K562 (cell line): Measurements from ENCODE around the gene HES5. TPM values are rescaled to one million over a fixed set of nuclear protein-coding genes. Genes with fewer than 3 reads are reported as not detected.

Experiments
- ATAC-seq: fragments of 200-7000 bp; cut with Tn5 transposase; 3 replicates; pipeline ENCODE4 v1.9.1; 2020; ENCODE audit warnings: moderate library complexity
- BruUV-seq: library from RNA; stranded (reverse); fragments of 400-500 nt; replicated peaks from 2 replicates; lab custom pipeline; 2021; lab: Mats Ljungman, UMichigan
- CTCF ChIA-PET: fragments of 300-600 bp; formaldehyde crosslinking; extraction: SDS; loops from one replicate; lab custom pipeline; 2021; ENCODE audit warnings: low intra/inter-chr PET ratio; lab: Yijun Ruan, JAX
- POLR2A ChIA-PET: fragments of 300-600, 350-650 bp; sonication (Branson Sonifier 250); formaldehyde crosslinking; extraction: SDS; loops from one replicate; lab custom pipeline; 2021; ENCODE audit warnings: antibody characterized with exemption, inconsistent platforms; lab: Yijun Ruan, JAX
- DNase-seq, 4 experiments: peaks; one replicate each; pipeline versions ENCODE4 v3.0.0 to v3.0.0-alpha.2; 2011 to 2018; ENCODE audit warnings: low spot score in 3 of 4, mixed read lengths in 3 of 4; ENCODE audit errors: extremely low read depth in 1 of 4
- FAIRE-seq: peaks from 2 replicates; lab custom pipeline; 2011; peaks lifted over from hg19 to GRCh38; lab: Jason Lieb, UNC
- H2AFZ ChIP-seq: 2 replicates; pipeline ENCODE4 v1.6.0; 2011; ENCODE audit warnings: low read depth, low read length, control low read depth, inconsistent platforms
- H3K27ac ChIP-seq: fragments of 200-600 bp; 3 replicates; pipeline ENCODE4 v1.8.0; 2011; ENCODE audit warnings: low read depth, mild to moderate bottlenecking, control low read depth, inconsistent platforms, low read length, moderate library complexity, mixed read lengths; ENCODE audit errors: extremely low read depth
- H3K27me3 ChIP-seq, 2 experiments: fragments of 300-600 bp in 1 of 2; 2 replicates in 1 of 2; 3 replicates in 1 of 2; pipeline versions ENCODE4 v1.6.0 to v1.8.0; 2011; ENCODE audit warnings: inconsistent platforms in 2 of 2, low read length in 2 of 2, mild to moderate bottlenecking in 1 of 2, mixed read lengths in 1 of 2, moderate library complexity in 1 of 2; ENCODE audit not compliant: control insufficient read depth in 2 of 2, insufficient read depth in 2 of 2
- H3K36me3 ChIP-seq: fragments of 300-600 bp; 3 replicates; pipeline ENCODE4 v1.8.0; 2011; ENCODE audit warnings: mild to moderate bottlenecking, low read length, inconsistent platforms; ENCODE audit not compliant: control insufficient read depth, insufficient read depth
- H3K4me1 ChIP-seq, 2 experiments: fragments of 200-600 bp in 1 of 2; replicated peaks in 1 of 2; 2 replicates in 1 of 2; 3 replicates in 1 of 2; pipeline versions ENCODE4 v1.5.1 to v1.8.0; 2011; ENCODE audit warnings: inconsistent platforms in 2 of 2, low read length in 2 of 2, mild to moderate bottlenecking in 1 of 2, mixed read lengths in 1 of 2, moderate library complexity in 1 of 2; ENCODE audit not compliant: control insufficient read depth in 2 of 2, insufficient read depth in 2 of 2
- H3K4me2 ChIP-seq: 2 replicates; pipeline ENCODE4 v1.6.1; 2011; ENCODE audit warnings: low read length, control low read depth, inconsistent platforms, mixed read lengths; ENCODE audit not compliant: insufficient read depth
- H3K4me3 ChIP-seq: fragments of 200-600 bp; sonication (generic), shearing (Covaris generic); 2 replicates; pipeline ENCODE4 v1.5.1; 2016; ENCODE audit warnings: control low read depth, inconsistent platforms
- H3K79me2 ChIP-seq: fragments of 200-600 bp; 3 replicates; pipeline ENCODE4 v1.8.0; 2011; ENCODE audit warnings: low read length, inconsistent platforms; ENCODE audit not compliant: control insufficient read depth, insufficient read depth
- H3K9ac ChIP-seq, 2 experiments: 2 replicates each; pipeline versions ENCODE4 v1.6.0 to v1.6.1; 2011; ENCODE audit warnings: low read depth in 2 of 2, low read length in 2 of 2, control low read depth in 1 of 2, inconsistent platforms in 1 of 2, mild to moderate bottlenecking in 1 of 2, mixed read lengths in 1 of 2; ENCODE audit not compliant: insufficient read depth in 1 of 2
- H3K9me1 ChIP-seq: one replicate; pipeline ENCODE4 v1.6.0; 2011; ENCODE audit warnings: inconsistent platforms, mild to moderate bottlenecking, low read length, moderate library complexity; ENCODE audit not compliant: control insufficient read depth, insufficient read depth
- H3K9me3 ChIP-seq: replicated peaks from 2 replicates; pipeline ENCODE4 v1.5.1; 2011; ENCODE audit warnings: low read depth, low read length, inconsistent platforms; ENCODE audit not compliant: control insufficient read depth, insufficient read depth
- H4K20me1 ChIP-seq: replicated peaks from 2 replicates; pipeline ENCODE4 v1.6.1; 2011; ENCODE audit warnings: low read length, inconsistent platforms, mixed read lengths; ENCODE audit not compliant: control insufficient read depth, insufficient read depth
- CREM ChIP-seq: IDR thresholded peaks from 2 replicates; pipeline ENCODE4 v1.6.1; 2014; ENCODE audit warnings: antibody characterized with exemption, low read depth
- EP400 ChIP-seq: fragments of 450-650 bp; IDR thresholded peaks from 2 replicates; pipeline ENCODE4 v1.6.1; 2017; ENCODE audit warnings: antibody characterized with exemption, mild to moderate bottlenecking, moderate library complexity
- GABPB1 ChIP-seq: sonication (generic); formaldehyde crosslinking; IDR thresholded peaks from 2 replicates; pipeline ENCODE4 v1.8.0; 2022; ENCODE audit warnings: mild to moderate bottlenecking, missing genetic modification reagents
- HNRNPUL1 ChIP-seq: fragments of 200-400 bp; formaldehyde crosslinking; IDR thresholded peaks from 2 replicates; pipeline ENCODE4 v1.6.1; 2017; ENCODE audit warnings: low read length
- MECOM ChIP-seq: fragments of 250-450 bp; sonication (Bioruptor Pico); IDR thresholded peaks from 2 replicates; pipeline ENCODE4 v1.8.0; 2022; ENCODE audit warnings: inconsistent platforms
- NFYB ChIP-seq: IDR thresholded peaks from 2 replicates; pipeline ENCODE4 v1.6.1; 2011; ENCODE audit warnings: mild to moderate bottlenecking, moderate library complexity; ENCODE audit not compliant: insufficient read length; ENCODE audit errors: extremely low read depth
- NR3C1 ChIP-seq: sonication (generic); formaldehyde crosslinking; IDR thresholded peaks from 2 replicates; pipeline ENCODE4 v1.8.1; 2022; ENCODE audit warnings: missing genetic modification reagents
- POLR3G ChIP-seq: IDR thresholded peaks from 2 replicates; pipeline ENCODE4 v1.6.1; 2011; ENCODE audit not compliant: insufficient read length, insufficient replicate concordance; ENCODE audit errors: extremely low read depth
- PTTG1 ChIP-seq: fragments of 450-650 bp; IDR thresholded peaks from 2 replicates; pipeline ENCODE4 v1.6.1; 2016; ENCODE audit warnings: low read depth, mild to moderate bottlenecking, missing genetic modification characterization, missing compliant biosample characterization
- SETDB1 ChIP-seq: IDR thresholded peaks from one replicate; pipeline ENCODE4 v1.6.1; 2012; ENCODE audit warnings: low read length, control low read depth, inconsistent platforms
- ZNF175 ChIP-seq: fragments of 200-800 bp; sonication (Bioruptor generic); IDR thresholded peaks from 2 replicates; pipeline ENCODE4 v1.6.1; 2016; ENCODE audit warnings: low read depth, mild to moderate bottlenecking, missing genetic modification characterization, missing compliant biosample characterization
- ZNF24 ChIP-seq: fragments of 450-650 bp; IDR thresholded peaks from 2 replicates; pipeline ENCODE4 v1.6.1; 2016
- ZNF316 ChIP-seq: fragments of 450-650 bp; IDR thresholded peaks from 2 replicates; pipeline ENCODE4 v1.6.1; 2016
- ZNF444 ChIP-seq: fragments of 250-450 bp; sonication (Bioruptor Pico); IDR thresholded peaks from 2 replicates; pipeline ENCODE4 v1.4.0; 2020; ENCODE audit warnings: mild to moderate bottlenecking, moderate library complexity
- whole genome bisulfite sequencing: fragments of 100-300 bp; shearing (Covaris generic); methylation state at CpG from one replicate; pipeline ENCODE4 v1.1.6; 2016; ENCODE audit warnings: low coverage, mixed read lengths; ENCODE audit not compliant: insufficient coverage; ENCODE audit errors: missing lambda C conversion rate; 5-methylcytosine and 5-hydroxymethylcytosine counted together
- in situ Hi-C: fragments of 300-500 bp; cut with MboI; formaldehyde crosslinking; loops from 4 replicates; pipeline ENCODE4 v1.15.0; 2018; ENCODE audit warnings: inconsistent platforms, mixed read lengths
- intact Hi-C: fragments of 100-400 bp; cut with micrococcal nuclease; formaldehyde crosslinking; loops from 2 replicates; pipeline ENCODE4 v1.14.2; 2022
- polyA plus RNA-seq, 8 experiments: library from polyadenylated mRNA; depleted of rRNA in 4 of 8; stranded (reverse) in 5 of 8; unstranded in 3 of 8; fragments of >200 nt; fragmentation: Nextera tagmentation in 2 of 8; fragmentation: Illumina TruSeq in 1 of 8; extraction: Ambion mirVana in 2 of 8; extraction: Trizol in 1 of 8; gene quantifications; 2 replicates each; pipeline versions ENCODE4 v1.2.1 to v1.2.3, GENCODE V29; 2011 to 2014; ENCODE audit warnings: inconsistent platforms in 1 of 8, missing spikeins in 1 of 8
- total RNA-seq, 7 experiments: library from RNA; depleted of rRNA in 6 of 7; stranded (reverse); fragments of >200 nt in 6 of 7; fragmentation: Illumina TruSeq in 2 of 7; extraction: Trizol in 2 of 7; gene quantifications; 2 replicates each; pipeline versions ENCODE4 v1.2.1 to v1.2.3, GENCODE V29; 2011 to 2021; ENCODE audit warnings: low replicate concordance in 1 of 7
- TF ChIP-seq, protein P1 (sequence below), 2 experiments: fragments of 450-650 bp; IDR thresholded peaks; 2 replicates each; pipeline ENCODE4 v1.6.1; 2016
- TF ChIP-seq, protein P2 (sequence below): fragments of 450-650 bp; IDR thresholded peaks from 2 replicates; pipeline ENCODE4 v1.6.1; 2016
- TF ChIP-seq, protein P3 (sequence below): fragments of 250-450 bp; sonication (Bioruptor Pico); IDR thresholded peaks from 2 replicates; pipeline ENCODE4 v1.9.0; 2021; ENCODE audit warnings: mild to moderate bottlenecking, inconsistent platforms

The HES5 gene
- total and polyA plus RNA-seq, 9 of the 15 experiments (the other 6 are each of a cell fraction or from before 2014, with no cell fraction given) = not detected

GRCh38 chr1:2558861-2559260 is 28.8 kb upstream of the HES5 start:
- Histone ChIP-seq H3K4me3 (no peak overlapping the region), H3K4me2 (no peak overlapping the region), H3K9me3 (no peaks in the 10 kb centered on the region), H3K27me3 (peaks cover 0 to 10% of the 10 kb centered on the region in 2 experiments; a peak in 1 of 5 replicates), H3K27ac (no peak overlapping the region), H3K9me1 (no peaks in the 10 kb centered on the region), H3K79me2 (no peaks in the 10 kb centered on the region), H3K36me3 (no peaks in the 10 kb centered on the region), H3K9ac (no peak overlapping the region), H2AFZ (no peak overlapping the region), H3K4me1 (peaks cover 26 to 89% of the 10 kb centered on the region in 2 experiments), H4K20me1 (no peaks in the 10 kb centered on the region)
- CTCF ChIA-PET = no interaction called here
- intact Hi-C loops (no loop called here), in situ Hi-C loops (no loop called here)
- no peak for DNase-seq
- FAIRE-seq = no peak
- POLR2A ChIA-PET = interaction anchor here (0.6 to 1.7 kb wide), 3 partner anchors 12 to 602 kb away, joined by 3 to 5 read pairs (median 3); no protein-coding TSS in a partner anchor
- ATAC-seq = no peak
- no TSS peak for BruUV-seq
- TF ChIP-seq CREM (no peak), ZNF24 (no peak), HNRNPUL1 (no peak), POLR3G (no peak), EP400 (no peak), MECOM (CRISPR knock-in tag) (no peak), ZNF175 (no peak), NR3C1 (no peak), NFYB (no peak), ZNF316 (no peak), PTTG1 (tag) (no peak), GABPB1 (CRISPR knock-in tag) (no peak), SETDB1 (no peak), ZNF444 (CRISPR knock-in tag) (no peak)
- TF ChIP-seq, protein P1, sequence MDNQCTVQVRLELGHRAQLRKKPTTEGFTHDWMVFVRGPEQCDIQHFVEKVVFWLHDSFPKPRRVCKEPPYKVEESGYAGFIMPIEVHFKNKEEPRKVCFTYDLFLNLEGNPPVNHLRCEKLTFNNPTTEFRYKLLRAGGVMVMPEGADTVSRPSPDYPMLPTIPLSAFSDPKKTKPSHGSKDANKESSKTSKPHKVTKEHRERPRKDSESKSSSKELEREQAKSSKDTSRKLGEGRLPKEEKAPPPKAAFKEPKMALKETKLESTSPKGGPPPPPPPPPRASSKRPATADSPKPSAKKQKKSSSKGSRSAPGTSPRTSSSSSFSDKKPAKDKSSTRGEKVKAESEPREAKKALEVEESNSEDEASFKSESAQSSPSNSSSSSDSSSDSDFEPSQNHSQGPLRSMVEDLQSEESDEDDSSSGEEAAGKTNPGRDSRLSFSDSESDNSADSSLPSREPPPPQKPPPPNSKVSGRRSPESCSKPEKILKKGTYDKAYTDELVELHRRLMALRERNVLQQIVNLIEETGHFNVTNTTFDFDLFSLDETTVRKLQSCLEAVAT (IDR thresholded peaks at IDR 0.05) = no peak
- TF ChIP-seq, protein P2, sequence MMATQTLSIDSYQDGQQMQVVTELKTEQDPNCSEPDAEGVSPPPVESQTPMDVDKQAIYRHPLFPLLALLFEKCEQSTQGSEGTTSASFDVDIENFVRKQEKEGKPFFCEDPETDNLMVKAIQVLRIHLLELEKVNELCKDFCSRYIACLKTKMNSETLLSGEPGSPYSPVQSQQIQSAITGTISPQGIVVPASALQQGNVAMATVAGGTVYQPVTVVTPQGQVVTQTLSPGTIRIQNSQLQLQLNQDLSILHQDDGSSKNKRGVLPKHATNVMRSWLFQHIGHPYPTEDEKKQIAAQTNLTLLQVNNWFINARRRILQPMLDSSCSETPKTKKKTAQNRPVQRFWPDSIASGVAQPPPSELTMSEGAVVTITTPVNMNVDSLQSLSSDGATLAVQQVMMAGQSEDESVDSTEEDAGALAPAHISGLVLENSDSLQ = no peak
- TF ChIP-seq, protein P3, sequence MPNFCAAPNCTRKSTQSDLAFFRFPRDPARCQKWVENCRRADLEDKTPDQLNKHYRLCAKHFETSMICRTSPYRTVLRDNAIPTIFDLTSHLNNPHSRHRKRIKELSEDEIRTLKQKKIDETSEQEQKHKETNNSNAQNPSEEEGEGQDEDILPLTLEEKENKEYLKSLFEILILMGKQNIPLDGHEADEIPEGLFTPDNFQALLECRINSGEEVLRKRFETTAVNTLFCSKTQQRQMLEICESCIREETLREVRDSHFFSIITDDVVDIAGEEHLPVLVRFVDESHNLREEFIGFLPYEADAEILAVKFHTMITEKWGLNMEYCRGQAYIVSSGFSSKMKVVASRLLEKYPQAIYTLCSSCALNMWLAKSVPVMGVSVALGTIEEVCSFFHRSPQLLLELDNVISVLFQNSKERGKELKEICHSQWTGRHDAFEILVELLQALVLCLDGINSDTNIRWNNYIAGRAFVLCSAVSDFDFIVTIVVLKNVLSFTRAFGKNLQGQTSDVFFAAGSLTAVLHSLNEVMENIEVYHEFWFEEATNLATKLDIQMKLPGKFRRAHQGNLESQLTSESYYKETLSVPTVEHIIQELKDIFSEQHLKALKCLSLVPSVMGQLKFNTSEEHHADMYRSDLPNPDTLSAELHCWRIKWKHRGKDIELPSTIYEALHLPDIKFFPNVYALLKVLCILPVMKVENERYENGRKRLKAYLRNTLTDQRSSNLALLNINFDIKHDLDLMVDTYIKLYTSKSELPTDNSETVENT = no peak
- WGBS = 49% methylated on average over 6 of the region's 6 CpGs
